HEK293T (cell line): ENCODE results near the gene INHBE.

ENCODE experiments used
- ARNT ChIP-seq: fragments of 450-650 bp; IDR thresholded peaks from 2 replicates; pipeline ENCODE4 v1.6.1; 2017; ENCODE audit warnings: mild to moderate bottlenecking
- BHLHE40 ChIP-seq: fragments of 450-650 bp; IDR thresholded peaks from 2 replicates; pipeline ENCODE4 v1.6.1; 2016; ENCODE audit warnings: mild to moderate bottlenecking, moderate library complexity, borderline replicate concordance
- ELF4 ChIP-seq: fragments of 450-650 bp; IDR thresholded peaks from 2 replicates; pipeline ENCODE4 v1.6.1; 2017; ENCODE audit warnings: antibody characterized with exemption
- FOXA1 ChIP-seq: fragments of 450-650 bp; IDR thresholded peaks from 2 replicates; pipeline ENCODE4 v1.6.1; 2016; ENCODE audit warnings: mild to moderate bottlenecking
- FOXK2 ChIP-seq: fragments of 450-650 bp; IDR thresholded peaks from 2 replicates; pipeline ENCODE4 v1.6.1; 2016; ENCODE audit warnings: mild to moderate bottlenecking
- FOXM1 ChIP-seq: fragments of 450-650 bp; IDR thresholded peaks from 2 replicates; pipeline ENCODE4 v1.6.1; 2017; ENCODE audit warnings: mild to moderate bottlenecking, borderline replicate concordance
- HDGF ChIP-seq: fragments of 450-650 bp; IDR thresholded peaks from 2 replicates; pipeline ENCODE4 v1.6.1; 2017; ENCODE audit warnings: antibody characterized with exemption, borderline replicate concordance
- L3MBTL2 ChIP-seq: fragments of 450-650 bp; conservative IDR thresholded peaks from 2 replicates; pipeline ENCODE4 v1.6.1; 2016; ENCODE audit warnings: mild to moderate bottlenecking
- NFRKB ChIP-seq: fragments of 450-650 bp; IDR thresholded peaks from 2 replicates; pipeline ENCODE4 v1.6.1; 2016; ENCODE audit warnings: mild to moderate bottlenecking, moderate library complexity
- PKNOX1 ChIP-seq: fragments of 450-650 bp; IDR thresholded peaks from 2 replicates; pipeline ENCODE4 v1.6.1; 2016
- SP1 ChIP-seq: fragments of 450-650 bp; IDR thresholded peaks from 2 replicates; pipeline ENCODE4 v1.6.1; 2017
- SUZ12 ChIP-seq: fragments of 450-650 bp; IDR thresholded peaks from 2 replicates; pipeline ENCODE4 v1.6.1; 2016; ENCODE audit warnings: mild to moderate bottlenecking
- TARDBP ChIP-seq: fragments of 450-650 bp; IDR thresholded peaks from 2 replicates; pipeline ENCODE4 v1.6.1; 2016
- ZNF384 ChIP-seq: fragments of 450-650 bp; IDR thresholded peaks from 2 replicates; pipeline ENCODE4 v1.6.1; 2016

GRCh38 chr12:57419495-57419894 lies 35.6 kb upstream of the INHBE start:
- TF ChIP-seq ARNT (no peak), BHLHE40 (no peak), L3MBTL2 (no peak), SP1 (no peak), NFRKB (no peak), FOXK2 (no peak), PKNOX1 (no peak), TARDBP (no peak), FOXA1 (no peak), ZNF384 (no peak), ELF4 (no peak), FOXM1 (no peak), HDGF (no peak), SUZ12 (no peak)
